Measurements from ENCODE around the gene PIBF1.
"Not testable (repeated sequence)": the region's sequence is repeated elsewhere in the genome, so short reads cannot be mapped to it uniquely, and the experiment has no call there.

Gene PIBF1

DNA sequence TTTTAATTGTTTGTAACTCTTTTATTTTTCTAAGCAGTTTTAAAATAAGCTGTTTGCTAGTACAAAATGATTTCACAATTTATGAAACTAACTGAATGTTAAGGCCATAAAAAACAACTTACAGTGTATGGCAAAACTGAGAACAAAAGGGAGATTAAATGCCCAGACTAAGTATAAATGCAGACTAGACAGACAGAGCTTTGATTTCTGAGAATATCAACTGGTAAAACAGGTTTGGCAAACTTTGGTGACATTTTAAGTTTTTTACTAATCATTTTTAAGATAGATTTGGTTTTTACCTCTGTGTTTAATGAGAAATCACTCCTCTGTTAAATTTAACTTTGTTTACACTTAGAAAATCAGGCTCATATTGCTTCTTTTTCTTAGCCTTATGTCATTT, 149.4 kb downstream of the PIBF1 start:
- POLR2A ChIA-PET = no interaction called here
- TF ChIP-seq, protein P1, sequence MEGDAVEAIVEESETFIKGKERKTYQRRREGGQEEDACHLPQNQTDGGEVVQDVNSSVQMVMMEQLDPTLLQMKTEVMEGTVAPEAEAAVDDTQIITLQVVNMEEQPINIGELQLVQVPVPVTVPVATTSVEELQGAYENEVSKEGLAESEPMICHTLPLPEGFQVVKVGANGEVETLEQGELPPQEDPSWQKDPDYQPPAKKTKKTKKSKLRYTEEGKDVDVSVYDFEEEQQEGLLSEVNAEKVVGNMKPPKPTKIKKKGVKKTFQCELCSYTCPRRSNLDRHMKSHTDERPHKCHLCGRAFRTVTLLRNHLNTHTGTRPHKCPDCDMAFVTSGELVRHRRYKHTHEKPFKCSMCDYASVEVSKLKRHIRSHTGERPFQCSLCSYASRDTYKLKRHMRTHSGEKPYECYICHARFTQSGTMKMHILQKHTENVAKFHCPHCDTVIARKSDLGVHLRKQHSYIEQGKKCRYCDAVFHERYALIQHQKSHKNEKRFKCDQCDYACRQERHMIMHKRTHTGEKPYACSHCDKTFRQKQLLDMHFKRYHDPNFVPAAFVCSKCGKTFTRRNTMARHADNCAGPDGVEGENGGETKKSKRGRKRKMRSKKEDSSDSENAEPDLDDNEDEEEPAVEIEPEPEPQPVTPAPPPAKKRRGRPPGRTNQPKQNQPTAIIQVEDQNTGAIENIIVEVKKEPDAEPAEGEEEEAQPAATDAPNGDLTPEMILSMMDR (IDR thresholded peaks at IDR 0.05; ENCODE audit: control extremely low read depth, extremely low read depth, low read depth, missing control alignments) = no peak
- CTCF ChIA-PET = interaction anchor here (1.2 kb wide), 1 partner anchor 9 kb away, joined by 4 read pairs; no protein-coding TSS in a partner anchor
- no peak for DNase-seq (ENCODE audit: extremely low spot score)

DNA sequence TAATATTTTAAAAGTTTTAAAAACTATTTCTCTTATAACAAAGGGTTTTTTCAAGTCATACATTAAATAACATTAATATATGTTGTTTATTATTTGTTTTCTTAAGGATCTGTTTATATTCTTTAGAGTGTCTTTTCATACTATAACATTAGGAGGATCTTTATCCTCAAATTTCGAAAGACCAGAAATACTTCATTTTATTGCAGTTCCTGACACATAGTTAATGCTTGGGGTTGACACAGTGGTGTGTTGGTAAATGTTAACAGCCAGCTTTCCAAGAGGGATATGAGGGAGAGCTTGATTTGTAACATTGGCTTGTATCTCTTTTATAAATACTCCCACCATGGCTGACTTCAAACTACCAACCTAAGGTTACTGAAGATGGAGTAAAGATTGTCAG, 150.3 kb downstream of the PIBF1 start:
- CTCF ChIA-PET = no interaction called here
- TF ChIP-seq, protein P1 (IDR thresholded peaks at IDR 0.05; ENCODE audit: control extremely low read depth, extremely low read depth, low read depth, missing control alignments) = no peak
- POLR2A ChIA-PET = no interaction called here
- no peak for DNase-seq (ENCODE audit: extremely low spot score)

DNA sequence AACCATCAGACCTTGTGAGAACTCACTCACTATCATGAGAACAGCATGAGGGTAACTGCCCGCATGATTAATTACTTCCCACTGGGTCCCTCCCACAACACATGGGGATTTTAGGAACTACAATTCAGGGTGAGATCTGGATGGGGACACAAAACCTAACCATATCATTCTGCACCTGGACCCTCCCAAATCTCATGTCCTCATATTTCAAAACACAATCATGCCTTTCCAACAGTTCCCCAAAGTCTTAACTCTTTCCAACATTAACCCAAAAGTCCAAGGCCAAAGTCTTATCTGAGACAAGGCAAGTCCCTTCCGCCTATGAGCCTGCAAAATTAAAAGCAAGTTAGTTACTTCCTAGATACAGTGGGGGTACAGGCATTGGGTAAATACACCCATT, 164.3 kb downstream of the PIBF1 start:
- DNase-seq (ENCODE audit: extremely low spot score); POLR2A ChIA-PET: not testable (repeated sequence)
- CTCF ChIA-PET = interaction anchor here (1.1 kb wide), 1 partner anchor 9 kb away, joined by 3 read pairs; no protein-coding TSS in a partner anchor

DNA sequence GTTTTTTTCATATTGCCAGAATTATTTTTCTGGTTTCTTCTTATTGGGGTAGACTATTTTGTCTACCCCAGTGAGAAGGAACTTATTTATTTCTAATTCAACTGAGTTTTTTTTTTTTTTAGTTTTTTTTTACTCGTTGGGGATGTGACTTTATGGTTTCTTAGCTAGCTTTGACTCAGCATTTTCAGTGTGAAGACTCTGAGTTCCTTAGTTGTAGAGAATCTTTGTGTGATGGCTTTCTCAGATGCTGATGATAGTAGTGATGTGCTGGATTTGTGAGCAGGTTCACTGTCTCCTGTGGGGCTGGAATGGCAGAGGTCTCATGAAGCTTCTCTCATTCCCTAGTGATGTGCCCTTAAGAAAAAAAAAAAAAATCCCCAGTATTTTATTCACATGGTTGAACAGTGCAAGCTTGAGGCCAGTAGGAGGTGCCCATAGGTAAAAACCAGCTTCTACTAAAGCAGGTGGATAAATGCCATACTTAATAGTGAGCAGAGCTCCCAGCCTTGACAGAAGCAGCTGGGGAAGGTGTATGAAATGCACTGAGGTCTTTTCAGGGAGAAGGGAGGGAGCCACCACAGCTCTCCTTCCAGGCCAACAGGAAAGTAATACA, 170.7 kb downstream of the PIBF1 start:
- DNase-seq (ENCODE audit: extremely low spot score) = no peak
- POLR2A ChIA-PET = no interaction called here
- TF ChIP-seq, protein P1 (IDR thresholded peaks at IDR 0.05; ENCODE audit: control extremely low read depth, extremely low read depth, low read depth, missing control alignments) = no peak
- CTCF ChIA-PET = interaction anchor here (0.9 to 1.3 kb wide), 2 partner anchors 9 to 12 kb away, joined by 3 to 4 read pairs; no protein-coding TSS in a partner anchor

- POLR2A ChIA-PET = no interaction called here
- CTCF ChIA-PET = interaction anchor here (0.9 to 1.0 kb wide), 3 partner anchors 9 to 74 kb away, joined by 3 to 4 read pairs (median 3); no protein-coding TSS in a partner anchor
- TF ChIP-seq, protein P1 (IDR thresholded peaks at IDR 0.05; ENCODE audit: control extremely low read depth, extremely low read depth, low read depth, missing control alignments) = no peak
- no peak for DNase-seq (ENCODE audit: extremely low spot score)
These were observed 171.5 kb downstream of the PIBF1 start for GRCh38 chr13:72953391-72953965.

GRCh38 chr13:72959643-72960042, 177.7 kb downstream of the PIBF1 start:
- CTCF ChIA-PET = no interaction called here
- no peak for DNase-seq (ENCODE audit: extremely low spot score)

DNA sequence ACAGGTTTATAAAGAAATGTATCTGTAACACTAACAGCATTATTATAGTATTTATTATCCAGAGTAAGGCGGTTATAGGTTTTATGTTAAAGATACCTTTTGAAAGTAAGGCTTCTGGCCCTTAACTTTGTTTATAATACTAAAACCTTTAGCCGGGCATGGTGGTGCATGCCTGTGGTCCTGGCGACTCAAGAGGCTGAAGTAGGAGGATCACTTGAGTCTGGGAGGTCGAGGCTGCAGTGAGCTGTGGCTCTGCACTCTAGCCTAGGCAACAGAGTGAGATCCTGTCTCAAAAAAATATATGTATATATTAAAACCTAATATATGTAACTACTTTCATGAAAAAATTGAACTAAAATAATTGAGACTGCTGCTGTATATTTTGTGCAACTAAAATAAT, 178.2 kb downstream of the PIBF1 start:
- no peak for DNase-seq (ENCODE audit: extremely low spot score)
- CTCF ChIA-PET = no interaction called here
- POLR2A ChIA-PET = no interaction called here
- TF ChIP-seq, protein P1 (IDR thresholded peaks at IDR 0.05; ENCODE audit: control extremely low read depth, extremely low read depth, low read depth, missing control alignments) = no peak

More at GRCh38 chr13:72959643-72960042, 177.7 kb downstream of the PIBF1 start:
- TF ChIP-seq, protein P1 (IDR thresholded peaks at IDR 0.05; ENCODE audit: control extremely low read depth, extremely low read depth, low read depth, missing control alignments) = no peak
- POLR2A ChIA-PET = no interaction called here

Measured in GM10248 (cell line).